Thyroid gland (tissue), 4 donors: ENCODE measurements around the gene CLEC1A.

Experiments
- CTCF ChIP-seq, 6 experiments: fragments of 200-600 bp in 3 of 6; fragments of 450-650 bp in 3 of 6; sonication (generic) in 3 of 6; IDR thresholded peaks; one replicate each; pipeline ENCODE4 v1.5.1; 2016 to 2019; ENCODE audit warnings: antibody characterized with exemption in 6 of 6, mild to moderate bottlenecking in 2 of 6, inconsistent platforms in 1 of 6, moderate library complexity in 1 of 6
- POLR2A ChIP-seq, 2 donors: fragments of 450-650 bp; IDR thresholded peaks; one replicate each; pipeline ENCODE4 v1.6.1; 2017; ENCODE audit warnings: antibody characterized with exemption in 2 of 2, mild to moderate bottlenecking in 2 of 2, moderate library complexity in 1 of 2

GRCh38 chr12:10030446-10030845, 68.3 kb downstream of the CLEC1A start, which contains the start of gene CLEC9A:
- no peak for TF ChIP-seq CTCF (IDR thresholded peaks at IDR 0.05)
- no peak for TF ChIP-seq POLR2A (IDR thresholded peaks at IDR 0.05)
